GM23338 (cell line): ENCODE data around the gene DLL1. TPM values are rescaled to one million over a fixed set of nuclear protein-coding genes. Genes with fewer than 3 reads are reported as not detected.

Experiments used
- ATAC-seq: fragments of 200-7000 bp; cut with Tn5 transposase; 3 replicates; pipeline ENCODE4 v1.9.1; 2020
- DNase-seq: peaks from one replicate; pipeline ENCODE4 v3.0.0-alpha.2; 2015; ENCODE audit warnings: low spot score
- H2AFZ ChIP-seq: fragments of 200-600 bp; sonication (generic); 2 replicates; pipeline ENCODE4 v1.8.0; 2016; ENCODE audit warnings: antibody characterized with exemption, mild to moderate bottlenecking, moderate library complexity
- H3F3A ChIP-seq: fragments of 200-600 bp; sonication (generic); replicated peaks from 2 replicates; pipeline ENCODE4 v1.8.0; 2017; ENCODE audit warnings: antibody characterized with exemption, mixed run types, low read depth
- H3K27ac ChIP-seq: fragments of 200-600 bp; sonication (generic); 2 replicates; pipeline ENCODE4 v1.6.1; 2016; ENCODE audit warnings: low read depth
- H3K27me3 ChIP-seq: fragments of 200-600 bp; sonication (generic); 2 replicates; pipeline ENCODE4 v1.8.0; 2016; ENCODE audit warnings: mild to moderate bottlenecking, mixed run types, moderate library complexity; ENCODE audit not compliant: insufficient read depth
- H3K36me3 ChIP-seq: fragments of 200-600 bp; sonication (generic); 2 replicates; pipeline ENCODE4 v1.8.0; 2016; ENCODE audit warnings: mild to moderate bottlenecking; ENCODE audit not compliant: insufficient read depth
- H3K4me1 ChIP-seq: fragments of 200-600 bp; sonication (generic); 2 replicates; pipeline ENCODE4 v1.8.0; 2016; ENCODE audit warnings: mild to moderate bottlenecking, moderate library complexity; ENCODE audit not compliant: insufficient read depth
- H3K4me2 ChIP-seq: fragments of 200-600 bp; sonication (generic); 2 replicates; pipeline ENCODE4 v1.7.1; 2017; ENCODE audit warnings: mixed run types
- H3K4me3 ChIP-seq: fragments of 200-600 bp; sonication (generic); 2 replicates; pipeline ENCODE4 v1.6.1; 2016; ENCODE audit warnings: mixed run types
- H3K79me2 ChIP-seq: fragments of 200-600 bp; sonication (generic); replicated peaks from 2 replicates; pipeline ENCODE4 v1.8.0; 2017; ENCODE audit warnings: mild to moderate bottlenecking; ENCODE audit not compliant: insufficient read depth
- H3K9me2 ChIP-seq: fragments of 200-600 bp; sonication (generic); 2 replicates; pipeline ENCODE4 v1.8.0; 2017; ENCODE audit not compliant: insufficient read depth
- H4K20me1 ChIP-seq: fragments of 200-600 bp; sonication (generic); replicated peaks from 2 replicates; pipeline ENCODE4 v1.8.0; 2017; ENCODE audit warnings: mild to moderate bottlenecking; ENCODE audit not compliant: insufficient read depth
- H3K27ac Mint-ChIP-seq: 2 replicates; pipeline ENCODE4 v1.8.0; 2020; ENCODE audit warnings: inconsistent platforms, mild to moderate bottlenecking, moderate library complexity, mixed read lengths
- H3K27me3 Mint-ChIP-seq: 3 replicates; pipeline ENCODE4 v1.8.0; 2022; ENCODE audit warnings: low read depth, mild to moderate bottlenecking, moderate library complexity, mixed read lengths, inconsistent platforms; ENCODE audit not compliant: insufficient read depth, poor library complexity
- H3K36me3 Mint-ChIP-seq: 3 replicates; pipeline ENCODE4 v1.8.0; 2021; ENCODE audit warnings: low read depth, mild to moderate bottlenecking, inconsistent platforms, moderate library complexity, mixed read lengths
- H3K4me1 Mint-ChIP-seq: 3 replicates; pipeline ENCODE4 v1.8.0; 2020; ENCODE audit warnings: mild to moderate bottlenecking, inconsistent platforms, mixed read lengths
- H3K4me3 Mint-ChIP-seq: 3 replicates; pipeline ENCODE4 v1.8.0; 2021; ENCODE audit warnings: moderate library complexity, mild to moderate bottlenecking, inconsistent platforms, mixed read lengths
- H3K9me3 Mint-ChIP-seq: 3 replicates; pipeline ENCODE4 v1.8.0; 2020; ENCODE audit warnings: moderate library complexity, mild to moderate bottlenecking, inconsistent platforms, mixed read lengths
- CREB1 ChIP-seq: fragments of 250-450 bp; sonication (Bioruptor Pico); IDR thresholded peaks from 2 replicates; pipeline ENCODE4 v1.5.0; 2020; ENCODE audit warnings: low read depth, mild to moderate bottlenecking, moderate library complexity
- ETS1 ChIP-seq: IDR thresholded peaks from 2 replicates; pipeline ENCODE4 v1.6.1; 2016; ENCODE audit warnings: antibody characterized with exemption
- EZH2 ChIP-seq: fragments of 200-600 bp; sonication (generic); IDR thresholded peaks from one replicate; pipeline ENCODE4 v1.8.0; 2017; ENCODE audit warnings: antibody characterized with exemption, mild to moderate bottlenecking, low read depth; ENCODE audit not compliant: unreplicated experiment
- STAT1 ChIP-seq: IDR thresholded peaks from one replicate; pipeline ENCODE4 v1.6.1; 2016; ENCODE audit warnings: antibody characterized with exemption; ENCODE audit not compliant: unreplicated experiment
- ZNF114 ChIP-seq: fragments of 250-450 bp; sonication (Bioruptor Pico); IDR thresholded peaks from 2 replicates; pipeline ENCODE4 v1.5.0; 2020; ENCODE audit warnings: mild to moderate bottlenecking, moderate library complexity
- ZNF462 ChIP-seq: fragments of 250-450 bp; sonication (Bioruptor Pico); IDR thresholded peaks from 2 replicates; pipeline ENCODE4 v1.5.0; 2020; ENCODE audit warnings: mild to moderate bottlenecking, moderate library complexity
- polyA plus RNA-seq: library from polyadenylated mRNA; unstranded; fragments of >200 nt; fragmentation: Nextera tagmentation; extraction: Ambion mirVana; gene quantifications from 2 replicates; pipeline ENCODE4 v1.2.1, GENCODE V29; 2016
- total RNA-seq: library from RNA; depleted of rRNA; stranded (reverse); fragments of >200 nt; shearing (Covaris generic); gene quantifications from 2 replicates; pipeline ENCODE4 v1.2.3, GENCODE V29; 2014

DLL1 gene
- total and polyA plus RNA-seq, 2 experiments from 2014 or later = 2.2 to 4.6 TPM

- Mint-ChIP-seq H3K4me3 (no peak overlapping the region), H3K27ac (no peak overlapping the region), H3K4me1 (peaks cover 23% of the 10 kb centered on the region), H3K27me3 (peaks cover 2% of the 10 kb centered on the region), H3K9me3 (no peaks in the 10 kb centered on the region; the same call in 2 of the 3 replicates), H3K36me3 (no peaks in the 10 kb centered on the region)
- Histone ChIP-seq H3K79me2 (no peaks in the 10 kb centered on the region), H3K4me1 (peaks cover 4% of the 10 kb centered on the region), H3K27me3 (no peaks in the 10 kb centered on the region), H4K20me1 (no peaks in the 10 kb centered on the region), H3F3A (no peaks in the 10 kb centered on the region), H3K27ac (no peak overlapping the region), H3K36me3 (no peaks in the 10 kb centered on the region), H3K9me2 (no peaks in the 10 kb centered on the region), H3K4me2 (no peak overlapping the region), H2AFZ (no peak overlapping the region), H3K4me3 (no peak overlapping the region)
- DNase-seq = no peak
- TF ChIP-seq ETS1 (no peak), ZNF114 (CRISPR knock-in tag) (no peak), CREB1 (CRISPR knock-in tag) (no peak), EZH2 (no peak), STAT1 (no peak), ZNF462 (no peak)
- no peak for ATAC-seq
Measured at GRCh38 chr6:170238741-170239565, 51.9 kb downstream of the DLL1 start.
